HFFc6 (cell line): ENCODE data around the gene RASSF8. TPM values are rescaled to one million over a fixed set of nuclear protein-coding genes. Genes with fewer than 3 reads are reported as not detected.

Experiments used
- DNase-seq: peaks from one replicate; pipeline ENCODE4 v3.0.0-alpha.2; 2018
- H3K27ac Mint-ChIP-seq: 2 replicates; pipeline ENCODE4 v1.8.0; 2020; ENCODE audit warnings: mild to moderate bottlenecking, mixed read lengths
- H3K27me3 Mint-ChIP-seq: 2 replicates; pipeline ENCODE4 v1.8.0; 2021; ENCODE audit warnings: mild to moderate bottlenecking, moderate library complexity, mixed read lengths; ENCODE audit not compliant: insufficient read depth
- H3K36me3 Mint-ChIP-seq: 2 replicates; pipeline ENCODE4 v1.8.0; 2021; ENCODE audit warnings: low read depth, mixed read lengths
- H3K4me1 Mint-ChIP-seq: 2 replicates; pipeline ENCODE4 v1.8.0; 2020; ENCODE audit warnings: low read depth, mixed read lengths
- H3K4me3 Mint-ChIP-seq: 2 replicates; pipeline ENCODE4 v1.8.0; 2020; ENCODE audit warnings: mild to moderate bottlenecking, moderate library complexity, mixed read lengths
- H3K9me3 Mint-ChIP-seq: 2 replicates; pipeline ENCODE4 v1.8.0; 2020; ENCODE audit warnings: mild to moderate bottlenecking, mixed read lengths
- total RNA-seq, 6 experiments: library from RNA; stranded (reverse); fragmentation: NEBNext Ultra II Directional; extraction: Animal tissue kit (Norgen Biotek cat#: 25700); gene quantifications; 2 replicates in 1 of 6; 3 replicates in 5 of 6; pipeline ENCODE4 v1.2.3, GENCODE V29; 2021
- TF ChIP-seq, protein P1 (sequence below): fragments of 200-600 bp; sonication (generic); IDR thresholded peaks from 2 replicates; pipeline ENCODE4 v1.5.0; 2021; ENCODE audit warnings: antibody characterized with exemption, mild to moderate bottlenecking

RASSF8 gene
- total RNA-seq, 6 experiments from 2014 or later = 61.7 to 84.5 (median 77.0) TPM

DNA sequence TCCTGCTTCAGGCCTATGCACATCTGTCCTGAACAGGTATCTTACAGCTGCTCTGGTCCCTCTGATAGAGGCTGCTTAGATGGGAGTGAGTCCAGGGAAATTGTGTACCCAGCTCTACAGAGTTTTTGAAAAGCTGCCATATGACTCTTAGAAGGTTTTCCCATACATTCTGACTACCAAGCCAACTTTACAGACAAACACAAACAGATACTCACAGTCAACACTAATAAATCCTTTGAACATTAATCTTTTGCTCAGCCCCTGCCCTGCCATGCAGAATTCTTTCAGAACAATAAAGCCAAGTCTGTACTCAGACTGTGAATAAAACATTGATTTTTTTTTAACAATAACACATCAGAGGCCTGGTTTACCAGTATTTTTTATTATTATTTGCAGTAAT is 21.4 kb upstream of the RASSF8 start:
- H3K4me3 Mint-ChIP-seq = no peak overlapping the region
- H3K4me1 Mint-ChIP-seq = peaks cover 14% of the 10 kb centered on the region
- H3K27ac Mint-ChIP-seq = no peak overlapping the region
- no peaks in the 10 kb centered on the region for H3K9me3 Mint-ChIP-seq
- H3K27me3 Mint-ChIP-seq = no peaks in the 10 kb centered on the region; the same call in 1 of the 2 replicates
- DNase-seq = no peak
- TF ChIP-seq, protein P1, sequence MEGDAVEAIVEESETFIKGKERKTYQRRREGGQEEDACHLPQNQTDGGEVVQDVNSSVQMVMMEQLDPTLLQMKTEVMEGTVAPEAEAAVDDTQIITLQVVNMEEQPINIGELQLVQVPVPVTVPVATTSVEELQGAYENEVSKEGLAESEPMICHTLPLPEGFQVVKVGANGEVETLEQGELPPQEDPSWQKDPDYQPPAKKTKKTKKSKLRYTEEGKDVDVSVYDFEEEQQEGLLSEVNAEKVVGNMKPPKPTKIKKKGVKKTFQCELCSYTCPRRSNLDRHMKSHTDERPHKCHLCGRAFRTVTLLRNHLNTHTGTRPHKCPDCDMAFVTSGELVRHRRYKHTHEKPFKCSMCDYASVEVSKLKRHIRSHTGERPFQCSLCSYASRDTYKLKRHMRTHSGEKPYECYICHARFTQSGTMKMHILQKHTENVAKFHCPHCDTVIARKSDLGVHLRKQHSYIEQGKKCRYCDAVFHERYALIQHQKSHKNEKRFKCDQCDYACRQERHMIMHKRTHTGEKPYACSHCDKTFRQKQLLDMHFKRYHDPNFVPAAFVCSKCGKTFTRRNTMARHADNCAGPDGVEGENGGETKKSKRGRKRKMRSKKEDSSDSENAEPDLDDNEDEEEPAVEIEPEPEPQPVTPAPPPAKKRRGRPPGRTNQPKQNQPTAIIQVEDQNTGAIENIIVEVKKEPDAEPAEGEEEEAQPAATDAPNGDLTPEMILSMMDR = no peak
- 0 out of 2 replicates have a peak, but pooled peaks cover 5% of the 10 kb centered on the region for H3K36me3 Mint-ChIP-seq

- Mint-ChIP-seq H3K4me1 (peaks cover 28% of the 10 kb centered on the region), H3K9me3 (peaks cover 11% of the 10 kb centered on the region), H3K36me3 (peaks cover 18% of the 10 kb centered on the region), H3K4me3 (no peak overlapping the region), H3K27ac (no peak overlapping the region), H3K27me3 (peaks cover 4% of the 10 kb centered on the region)
- TF ChIP-seq, protein P1 = no peak
- DNase-seq = no peak
Measured at GRCh38 chr12:25938581-25938980, 19.9 kb upstream of the RASSF8 start.

DNA sequence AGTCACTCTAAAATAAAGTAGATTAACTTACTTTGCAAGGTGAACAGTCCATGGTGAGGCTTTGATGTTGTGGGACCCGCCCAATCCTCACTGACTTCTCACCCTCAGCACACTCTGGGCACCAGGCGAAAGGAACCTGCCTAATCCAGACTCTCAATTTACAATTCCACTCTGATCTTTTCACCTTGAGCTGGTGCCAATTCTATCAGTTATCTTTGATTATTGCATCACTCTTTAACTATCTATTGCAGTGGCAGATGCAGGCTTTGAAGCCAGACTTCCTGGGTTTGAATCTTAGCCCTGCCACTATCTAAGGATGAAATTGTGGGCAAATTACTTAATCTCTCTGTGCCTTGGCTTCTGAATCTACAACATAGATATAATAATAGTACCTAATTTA is 18.9 kb upstream of the RASSF8 start:
- peaks cover 28% of the 10 kb centered on the region for H3K4me1 Mint-ChIP-seq
- no peak for DNase-seq

DNA sequence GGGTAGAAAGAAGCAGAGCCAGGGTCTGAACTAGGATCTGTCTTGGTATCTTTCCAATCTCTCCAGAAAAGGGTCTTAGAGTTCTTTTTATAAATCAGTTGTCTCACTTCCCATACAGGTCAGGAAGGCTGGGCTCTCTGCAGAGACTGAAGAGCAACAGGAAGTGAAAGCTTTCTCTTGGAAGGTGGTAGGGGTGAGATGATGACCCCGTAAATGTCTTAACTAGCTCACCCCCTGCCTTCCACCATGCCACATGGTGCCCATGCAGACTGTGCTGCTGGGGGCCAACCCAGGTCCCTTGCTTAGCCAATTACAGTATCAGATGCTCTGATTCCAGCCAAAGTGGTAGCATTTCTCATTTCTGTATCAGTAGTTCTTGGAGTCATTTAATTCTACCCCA is 17.6 kb upstream of the RASSF8 start:
- Mint-ChIP-seq H3K4me1 (peaks cover 21% of the 10 kb centered on the region), H3K27ac (no peak overlapping the region), H3K27me3 (peaks cover 4% of the 10 kb centered on the region), H3K9me3 (peaks cover 18% of the 10 kb centered on the region), H3K36me3 (peaks cover 26% of the 10 kb centered on the region), H3K4me3 (no peak overlapping the region)
- no peak for DNase-seq
- TF ChIP-seq, protein P1 = no peak

More for the DNA sequence above, 18.9 kb upstream of the RASSF8 start:
- Mint-ChIP-seq H3K36me3 (peaks cover 21% of the 10 kb centered on the region), H3K9me3 (peaks cover 17% of the 10 kb centered on the region), H3K4me3 (no peak overlapping the region), H3K27me3 (peaks cover 4% of the 10 kb centered on the region), H3K27ac (no peak overlapping the region)
- TF ChIP-seq, protein P1 = no peak

- Mint-ChIP-seq H3K9me3 (peaks cover 18% of the 10 kb centered on the region), H3K4me1 (peaks cover 17% of the 10 kb centered on the region), H3K36me3 (peaks cover 27% of the 10 kb centered on the region), H3K27me3 (peaks cover 4% of the 10 kb centered on the region; the same call in 1 of the 2 replicates), H3K27ac (peak overlapping the region; percentile 7; the same call in 1 of the 2 replicates), H3K4me3 (no peak overlapping the region)
- TF ChIP-seq, protein P1 = no peak
- peak; percentile 30 for DNase-seq
Measured at GRCh38 chr12:25942709-25943108, 15.8 kb upstream of the RASSF8 start.

- TF ChIP-seq, protein P1 = no peak
- H3K9me3 Mint-ChIP-seq = peaks cover 18% of the 10 kb centered on the region
- DNase-seq = no peak
Measured at GRCh38 chr12:25943940-25944339, 14.5 kb upstream of the RASSF8 start.

More at GRCh38 chr12:25943940-25944339, 14.5 kb upstream of the RASSF8 start:
- Mint-ChIP-seq H3K4me3 (no peak overlapping the region), H3K36me3 (peaks cover 27% of the 10 kb centered on the region), H3K4me1 (peaks cover 17% of the 10 kb centered on the region), H3K27me3 (peaks cover 4% of the 10 kb centered on the region; the same call in 1 of the 2 replicates), H3K27ac (no peak overlapping the region)
